PC-9 (cell line): ENCODE measurements around the gene CCDC148. TPM values are rescaled to one million over a fixed set of nuclear protein-coding genes. Genes with fewer than 3 reads are reported as not detected.

Experiments used
- BruUV-seq: library from RNA; stranded (reverse); fragments of 400-500 nt; replicated peaks from 2 replicates; lab custom pipeline; 2021; lab: Mats Ljungman, UMichigan
- CTCF ChIA-PET: fragments of 300-600 bp; sonication (Branson Sonifier 250); formaldehyde crosslinking; loops from one replicate; lab custom pipeline; 2022; ENCODE audit warnings: antibody characterized with exemption; lab: Charles Lee
- POLR2A ChIA-PET: fragments of 300-600 bp; sonication (Branson Sonifier 250); formaldehyde crosslinking; loops from one replicate; lab custom pipeline; 2022; ENCODE audit warnings: antibody characterized with exemption; ENCODE audit not compliant: unreplicated experiment; lab: Charles Lee
- DNase-seq, 2 experiments: peaks; one replicate each; pipeline versions ENCODE4 v3.0.0 to v3.0.0-alpha.2; 2015 to 2022; ENCODE audit warnings: mixed read lengths in 1 of 2
- H2AFZ ChIP-seq: fragments of 200-600 bp; sonication (generic); 2 replicates; pipeline ENCODE4 v1.8.1; 2017; ENCODE audit warnings: antibody characterized with exemption
- H3F3A ChIP-seq: fragments of 200-600 bp; sonication (generic); 2 replicates; pipeline ENCODE4 v1.8.1; 2017; ENCODE audit warnings: antibody characterized with exemption, mild to moderate bottlenecking, low read depth; ENCODE audit not compliant: insufficient read depth
- H3K27ac ChIP-seq: fragments of 200-600 bp; sonication (generic); 2 replicates; pipeline ENCODE4 v1.6.1; 2016; ENCODE audit warnings: mixed run types
- H3K27me3 ChIP-seq: fragments of 200-600 bp; sonication (generic); 2 replicates; pipeline ENCODE4 v1.6.1; 2016; ENCODE audit warnings: low read depth, mixed run types; ENCODE audit not compliant: insufficient read depth
- H3K36me3 ChIP-seq: fragments of 200-600 bp; sonication (generic); 2 replicates; pipeline ENCODE4 v1.6.1; 2016; ENCODE audit warnings: low read depth, mixed run types
- H3K4me1 ChIP-seq: fragments of 200-600 bp; sonication (generic); replicated peaks from 2 replicates; pipeline ENCODE4 v1.6.1; 2016; ENCODE audit warnings: mixed run types; ENCODE audit not compliant: insufficient read depth
- H3K4me2 ChIP-seq: fragments of 200-600 bp; sonication (generic); 2 replicates; pipeline ENCODE4 v1.6.1; 2017; ENCODE audit warnings: mixed run types
- H3K4me3 ChIP-seq: fragments of 200-600 bp; sonication (generic); 2 replicates; pipeline ENCODE4 v1.6.1; 2016; ENCODE audit warnings: mixed run types
- H3K79me2 ChIP-seq: fragments of 200-600 bp; sonication (generic); 2 replicates; pipeline ENCODE4 v1.6.1; 2017; ENCODE audit warnings: low read depth, mixed run types
- H3K9me2 ChIP-seq: fragments of 200-600 bp; sonication (generic); 2 replicates; pipeline ENCODE4 v1.8.1; 2017; ENCODE audit warnings: mild to moderate bottlenecking; ENCODE audit not compliant: insufficient read depth
- H3K9me3 ChIP-seq: fragments of 200-600 bp; sonication (generic); 2 replicates; pipeline ENCODE4 v1.8.1; 2016; ENCODE audit warnings: low read depth; ENCODE audit not compliant: insufficient read depth
- H4K20me1 ChIP-seq: fragments of 200-600 bp; sonication (generic); 2 replicates; pipeline ENCODE4 v1.8.1; 2017; ENCODE audit not compliant: insufficient read depth
- EZH2 ChIP-seq: fragments of 200-600 bp; sonication (generic); IDR thresholded peaks from 2 replicates; pipeline ENCODE4 v1.8.0; 2017; ENCODE audit warnings: antibody characterized with exemption, low read depth
- intact Hi-C: fragments of 100-400 bp; cut with micrococcal nuclease; formaldehyde crosslinking; loops from one replicate; pipeline ENCODE4 v1.10.0; 2022; ENCODE audit not compliant: unreplicated experiment
- total RNA-seq: library from RNA; stranded (reverse); gene quantifications from 2 replicates; pipeline ENCODE4 v1.2.3, GENCODE V29; 2021
- TF ChIP-seq, protein P1 (sequence below): fragments of 200-600 bp; sonication (generic); conservative IDR thresholded peaks from 2 replicates; pipeline ENCODE4 v1.6.1; 2017; ENCODE audit warnings: mixed run types, antibody characterized with exemption, mild to moderate bottlenecking, moderate library complexity

CCDC148 gene
- total RNA-seq, 1 experiment from 2014 or later: 1.8 TPM

GRCh38 chr2:158381205-158381604 lies 75.3 kb downstream of the CCDC148 start:
- no peak overlapping the region for H2AFZ ChIP-seq
- H3K9me3 ChIP-seq: no peaks in the 10 kb centered on the region
- no peak for DNase-seq
- CTCF ChIA-PET: no interaction called here
- H4K20me1 ChIP-seq: no peaks in the 10 kb centered on the region
- H3K27me3 ChIP-seq: no peaks in the 10 kb centered on the region
- POLR2A ChIA-PET: no interaction called here
- H3F3A ChIP-seq: no peaks in the 10 kb centered on the region
- intact Hi-C loops: no loop called here
- BruUV-seq: no TSS peak
- H3K9me2 ChIP-seq: no peaks in the 10 kb centered on the region
- TF ChIP-seq, protein P1, sequence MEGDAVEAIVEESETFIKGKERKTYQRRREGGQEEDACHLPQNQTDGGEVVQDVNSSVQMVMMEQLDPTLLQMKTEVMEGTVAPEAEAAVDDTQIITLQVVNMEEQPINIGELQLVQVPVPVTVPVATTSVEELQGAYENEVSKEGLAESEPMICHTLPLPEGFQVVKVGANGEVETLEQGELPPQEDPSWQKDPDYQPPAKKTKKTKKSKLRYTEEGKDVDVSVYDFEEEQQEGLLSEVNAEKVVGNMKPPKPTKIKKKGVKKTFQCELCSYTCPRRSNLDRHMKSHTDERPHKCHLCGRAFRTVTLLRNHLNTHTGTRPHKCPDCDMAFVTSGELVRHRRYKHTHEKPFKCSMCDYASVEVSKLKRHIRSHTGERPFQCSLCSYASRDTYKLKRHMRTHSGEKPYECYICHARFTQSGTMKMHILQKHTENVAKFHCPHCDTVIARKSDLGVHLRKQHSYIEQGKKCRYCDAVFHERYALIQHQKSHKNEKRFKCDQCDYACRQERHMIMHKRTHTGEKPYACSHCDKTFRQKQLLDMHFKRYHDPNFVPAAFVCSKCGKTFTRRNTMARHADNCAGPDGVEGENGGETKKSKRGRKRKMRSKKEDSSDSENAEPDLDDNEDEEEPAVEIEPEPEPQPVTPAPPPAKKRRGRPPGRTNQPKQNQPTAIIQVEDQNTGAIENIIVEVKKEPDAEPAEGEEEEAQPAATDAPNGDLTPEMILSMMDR: no peak
- TF ChIP-seq EZH2: no peak
- H3K4me2 ChIP-seq: no peak overlapping the region
- no peak overlapping the region for H3K4me3 ChIP-seq
- no peaks in the 10 kb centered on the region for H3K36me3 ChIP-seq
- no peaks in the 10 kb centered on the region for H3K4me1 ChIP-seq
- no peaks in the 10 kb centered on the region for H3K79me2 ChIP-seq
- no peak overlapping the region for H3K27ac ChIP-seq

DNA sequence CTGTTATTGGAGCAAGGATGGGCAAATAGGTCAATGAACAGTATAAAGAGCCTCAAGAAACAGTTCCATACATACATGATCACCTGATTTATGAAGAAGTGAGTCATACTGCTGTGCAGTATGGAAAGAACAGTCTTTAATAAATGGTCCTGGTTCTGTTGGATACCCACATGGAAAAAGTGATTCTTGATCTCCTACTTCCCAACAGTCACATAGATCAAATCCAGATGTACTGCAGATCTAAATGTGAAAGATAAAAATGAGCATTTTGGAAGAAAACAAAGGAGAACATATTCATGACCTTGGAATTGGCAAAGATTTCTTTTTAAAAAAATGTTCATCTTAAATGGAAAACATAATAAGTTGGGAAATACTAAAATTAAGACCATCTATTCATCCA lies 75.8 kb downstream of the CCDC148 start:
- Histone ChIP-seq H3F3A (no peaks in the 10 kb centered on the region), H3K27ac (no peak overlapping the region), H3K9me3 (no peaks in the 10 kb centered on the region), H3K36me3 (no peaks in the 10 kb centered on the region), H3K4me3 (no peak overlapping the region), H4K20me1 (no peaks in the 10 kb centered on the region), H3K4me1 (no peaks in the 10 kb centered on the region), H3K4me2 (no peak overlapping the region), H2AFZ (no peak overlapping the region), H3K9me2 (no peaks in the 10 kb centered on the region), H3K79me2 (no peaks in the 10 kb centered on the region), H3K27me3 (no peaks in the 10 kb centered on the region)
- CTCF ChIA-PET: no interaction called here
- POLR2A ChIA-PET: no interaction called here
- TF ChIP-seq, protein P1: no peak
- TF ChIP-seq EZH2: no peak
- no peak for DNase-seq
- intact Hi-C loops: no loop called here
- BruUV-seq: no TSS peak

DNA sequence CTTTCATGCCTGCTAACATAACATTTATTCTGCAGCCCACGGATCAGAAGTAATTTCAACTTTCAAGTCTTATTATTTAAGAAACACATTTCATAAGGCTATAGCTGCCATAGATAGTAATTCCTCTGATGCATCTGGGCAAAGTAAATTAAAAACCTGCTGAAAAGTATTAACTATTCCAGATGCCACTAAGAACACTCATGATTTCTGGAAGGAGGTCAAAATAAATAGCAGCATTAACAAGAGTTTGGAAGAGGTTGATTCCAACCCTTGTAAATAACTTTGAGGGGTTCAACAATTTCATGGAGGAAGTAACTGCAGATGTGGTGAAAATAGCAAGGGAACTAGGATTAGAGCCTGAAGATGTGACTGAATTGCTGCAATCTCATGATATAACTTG lies 77.6 kb downstream of the CCDC148 start:
- ChIA-PET POLR2A (no interaction called here), CTCF (interaction anchor here (0.6 kb wide), 1 partner anchor 321 kb away, joined by 3 read pairs; no protein-coding TSS in a partner anchor)
- no peaks in the 10 kb centered on the region for H3K36me3 ChIP-seq
- no peaks in the 10 kb centered on the region for H3F3A ChIP-seq
- H3K9me3 ChIP-seq: no peaks in the 10 kb centered on the region
- H4K20me1 ChIP-seq: no peaks in the 10 kb centered on the region
- no peak overlapping the region for H3K4me2 ChIP-seq
- no peaks in the 10 kb centered on the region for H3K27me3 ChIP-seq
- H3K9me2 ChIP-seq: no peaks in the 10 kb centered on the region
- H3K4me3 ChIP-seq: no peak overlapping the region
- H3K4me1 ChIP-seq: no peaks in the 10 kb centered on the region
- no TSS peak for BruUV-seq
- TF ChIP-seq, protein P1: no peak
- TF ChIP-seq EZH2: no peak
- H3K27ac ChIP-seq: no peak overlapping the region
- no peak for DNase-seq
- no peaks in the 10 kb centered on the region for H3K79me2 ChIP-seq
- intact Hi-C loops: no loop called here
- no peak overlapping the region for H2AFZ ChIP-seq
